Measurements from ENCODE around the gene GDF10. TPM values are rescaled to one million over a fixed set of nuclear protein-coding genes. Genes with fewer than 3 reads are reported as not detected.

GDF10 gene
- total RNA-seq, 1 donor from 2014 or later: not detected

GRCh38 chr10:47351899-47352815, 52.2 kb downstream of the GDF10 start:
- H3K4me3 Mint-ChIP-seq: no peak overlapping the region
- no peak overlapping the region for H3K27ac Mint-ChIP-seq
- ATAC-seq (ENCODE audit: low read depth): no peak
- no peaks in the 10 kb centered on the region for H3K27me3 Mint-ChIP-seq
- H3K4me1 Mint-ChIP-seq: no peaks in the 10 kb centered on the region
- intact Hi-C loops (cut with micrococcal nuclease): no loop called here
- no peak for TF ChIP-seq CTCF (IDR thresholded peaks at IDR 0.05)
- DNase-seq: no peak
- no peaks in the 10 kb centered on the region for H3K9me3 Mint-ChIP-seq
- no peaks in the 10 kb centered on the region for H3K36me3 Mint-ChIP-seq (ENCODE audit: low read depth)
- CTCF ChIA-PET: interaction anchor here (1.1 to 1.8 kb wide), 2 partner anchors 11 to 13 kb away, joined by 3 to 6 read pairs; no protein-coding TSS in a partner anchor
- POLR2A ChIA-PET: no interaction called here

GRCh38 chr10:47353351-47353750, 53.4 kb downstream of the GDF10 start:
- H3K27ac Mint-ChIP-seq: no peak overlapping the region
- no peaks in the 10 kb centered on the region for H3K27me3 Mint-ChIP-seq
- intact Hi-C loops (cut with micrococcal nuclease): no loop called here
- TF ChIP-seq CTCF (IDR thresholded peaks at IDR 0.05): no peak
- no peaks in the 10 kb centered on the region for H3K9me3 Mint-ChIP-seq
- ChIA-PET POLR2A (no interaction called here), CTCF (interaction anchor here (1.1 to 1.8 kb wide), 2 partner anchors 13 to 15 kb away, joined by 3 to 6 read pairs; no protein-coding TSS in a partner anchor)
- ATAC-seq (ENCODE audit: low read depth) (no peak), DNase-seq (no peak)
- H3K4me3 Mint-ChIP-seq: no peak overlapping the region
- no peaks in the 10 kb centered on the region for H3K36me3 Mint-ChIP-seq (ENCODE audit: low read depth)
- no peaks in the 10 kb centered on the region for H3K4me1 Mint-ChIP-seq

DNA sequence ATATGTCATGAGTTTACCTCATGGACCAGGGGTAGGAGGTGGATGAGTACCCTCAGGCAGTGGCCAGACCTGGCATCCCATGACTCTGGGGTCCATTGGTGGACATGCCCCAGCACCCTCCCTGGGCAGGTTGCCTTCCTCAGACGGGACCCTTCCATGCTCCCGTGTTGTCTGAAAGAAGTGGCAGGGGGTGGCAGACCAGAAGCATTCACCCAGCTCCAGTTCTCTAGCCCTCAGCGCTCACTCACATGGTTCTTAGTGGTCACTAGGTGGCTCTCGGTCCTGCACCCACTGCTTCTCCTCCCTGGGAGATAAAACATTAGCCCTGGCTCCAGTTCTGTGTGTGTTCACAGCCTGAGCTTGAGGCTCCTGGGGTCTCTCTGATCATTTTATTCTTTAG, 54.2 kb downstream of the GDF10 start:
- Mint-ChIP-seq H3K27me3 (no peaks in the 10 kb centered on the region), H3K4me3 (no peak overlapping the region), H3K36me3 (ENCODE audit: low read depth) (no peaks in the 10 kb centered on the region), H3K4me1 (no peaks in the 10 kb centered on the region), H3K27ac (no peak overlapping the region), H3K9me3 (no peaks in the 10 kb centered on the region)
- intact Hi-C loops (cut with micrococcal nuclease): no loop called here
- DNase-seq (no peak), ATAC-seq (ENCODE audit: low read depth) (no peak)
- CTCF ChIA-PET: no interaction called here
- no peak for TF ChIP-seq CTCF (IDR thresholded peaks at IDR 0.05)
- POLR2A ChIA-PET: no interaction called here

DNA sequence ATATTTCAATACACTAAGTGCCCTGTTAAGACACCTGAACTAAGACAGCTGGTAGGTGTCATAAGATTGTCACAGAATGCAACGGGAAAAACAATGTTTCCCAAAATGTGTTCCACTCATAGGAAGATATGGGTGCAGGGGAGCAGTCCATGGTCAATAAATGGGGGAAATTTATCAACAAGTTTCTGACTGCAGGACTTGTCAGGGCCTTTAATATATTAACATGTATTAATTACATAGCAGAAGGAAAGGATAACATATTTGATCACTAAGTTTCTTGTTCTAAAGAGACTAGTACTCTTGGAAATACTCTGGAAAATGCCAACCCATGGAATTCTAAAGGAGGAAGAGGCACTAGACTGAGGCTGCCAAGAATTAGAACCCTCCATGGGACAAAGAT, 54.9 kb downstream of the GDF10 start:
- ChIA-PET CTCF (no interaction called here), POLR2A (no interaction called here)
- DNase-seq (no peak), ATAC-seq (ENCODE audit: low read depth) (no peak)
- no peak for TF ChIP-seq CTCF (IDR thresholded peaks at IDR 0.05)
- Mint-ChIP-seq H3K36me3 (ENCODE audit: low read depth) (no peaks in the 10 kb centered on the region), H3K4me3 (no peak overlapping the region), H3K27ac (no peak overlapping the region), H3K4me1 (no peaks in the 10 kb centered on the region), H3K27me3 (no peaks in the 10 kb centered on the region), H3K9me3 (no peaks in the 10 kb centered on the region)
- intact Hi-C loops (cut with micrococcal nuclease): no loop called here

DNA sequence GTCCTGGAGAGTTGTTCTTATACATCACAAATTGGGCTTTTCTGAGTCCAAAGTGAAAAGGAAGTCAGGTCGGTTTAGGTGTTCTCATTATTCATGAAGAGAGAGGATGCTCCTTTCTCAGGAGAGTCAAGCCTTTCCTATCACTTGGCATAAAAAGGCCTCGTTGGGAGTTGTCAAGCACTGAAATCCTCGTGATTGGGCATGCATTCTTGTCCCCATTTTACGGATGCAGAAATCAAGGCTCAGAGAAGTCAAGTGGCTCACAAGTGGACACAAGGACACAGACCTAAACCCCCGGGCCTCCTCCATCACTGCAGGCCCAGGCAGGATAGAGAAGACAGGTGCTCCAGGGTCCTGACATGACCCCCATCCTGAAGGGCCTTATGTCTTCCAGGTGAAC, 56.7 kb downstream of the GDF10 start:
- DNase-seq (no peak), ATAC-seq (ENCODE audit: low read depth) (no peak)
- H3K9me3 Mint-ChIP-seq: no peaks in the 10 kb centered on the region
- no peaks in the 10 kb centered on the region for H3K36me3 Mint-ChIP-seq (ENCODE audit: low read depth)
- no peaks in the 10 kb centered on the region for H3K27me3 Mint-ChIP-seq
- TF ChIP-seq CTCF (IDR thresholded peaks at IDR 0.05): no peak
- ChIA-PET CTCF (no interaction called here), POLR2A (no interaction called here)
- H3K4me1 Mint-ChIP-seq: no peaks in the 10 kb centered on the region
- no peak overlapping the region for H3K27ac Mint-ChIP-seq
- H3K4me3 Mint-ChIP-seq: no peak overlapping the region
- intact Hi-C loops (cut with micrococcal nuclease): no loop called here

All from activated B cell treated with CpG ODN at 0.5 μM for 24 hours (primary cell).